ENCODE measurements around the gene CRIP2.

DNA sequence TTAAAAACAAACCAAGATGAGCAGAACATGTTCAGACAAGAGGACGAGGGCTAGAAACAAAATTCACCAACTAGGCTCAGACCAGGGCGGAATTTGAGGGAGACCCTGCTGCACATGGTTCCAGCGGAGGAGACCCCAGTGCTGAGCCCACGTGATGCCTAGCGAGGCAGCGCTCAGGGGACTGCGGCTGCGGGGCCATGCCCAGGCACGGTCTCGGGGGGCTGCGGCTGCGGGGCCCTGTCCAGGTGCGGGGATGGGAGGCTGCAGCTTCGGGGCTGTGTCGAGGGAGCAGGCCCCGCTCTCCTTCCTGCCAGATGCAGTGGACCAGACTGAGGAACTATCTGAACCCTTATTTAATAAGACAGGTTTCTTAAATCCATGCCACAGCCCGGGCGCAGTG is 12.7 kb upstream of the CRIP2 start:
- TF ChIP-seq, protein P1, sequence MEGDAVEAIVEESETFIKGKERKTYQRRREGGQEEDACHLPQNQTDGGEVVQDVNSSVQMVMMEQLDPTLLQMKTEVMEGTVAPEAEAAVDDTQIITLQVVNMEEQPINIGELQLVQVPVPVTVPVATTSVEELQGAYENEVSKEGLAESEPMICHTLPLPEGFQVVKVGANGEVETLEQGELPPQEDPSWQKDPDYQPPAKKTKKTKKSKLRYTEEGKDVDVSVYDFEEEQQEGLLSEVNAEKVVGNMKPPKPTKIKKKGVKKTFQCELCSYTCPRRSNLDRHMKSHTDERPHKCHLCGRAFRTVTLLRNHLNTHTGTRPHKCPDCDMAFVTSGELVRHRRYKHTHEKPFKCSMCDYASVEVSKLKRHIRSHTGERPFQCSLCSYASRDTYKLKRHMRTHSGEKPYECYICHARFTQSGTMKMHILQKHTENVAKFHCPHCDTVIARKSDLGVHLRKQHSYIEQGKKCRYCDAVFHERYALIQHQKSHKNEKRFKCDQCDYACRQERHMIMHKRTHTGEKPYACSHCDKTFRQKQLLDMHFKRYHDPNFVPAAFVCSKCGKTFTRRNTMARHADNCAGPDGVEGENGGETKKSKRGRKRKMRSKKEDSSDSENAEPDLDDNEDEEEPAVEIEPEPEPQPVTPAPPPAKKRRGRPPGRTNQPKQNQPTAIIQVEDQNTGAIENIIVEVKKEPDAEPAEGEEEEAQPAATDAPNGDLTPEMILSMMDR (IDR thresholded peaks at IDR 0.05): no peak
- no peak for TF ChIP-seq POLR2A (IDR thresholded peaks at IDR 0.05)

All from right lobe of liver (tissue), 4 donors.